Measurements from ENCODE around the gene TARS3.
"Not testable (repeated sequence)": the region's sequence is repeated elsewhere in the genome, so short reads cannot be mapped to it uniquely, and the experiment has no call there.

The TARS3 gene

DNA sequence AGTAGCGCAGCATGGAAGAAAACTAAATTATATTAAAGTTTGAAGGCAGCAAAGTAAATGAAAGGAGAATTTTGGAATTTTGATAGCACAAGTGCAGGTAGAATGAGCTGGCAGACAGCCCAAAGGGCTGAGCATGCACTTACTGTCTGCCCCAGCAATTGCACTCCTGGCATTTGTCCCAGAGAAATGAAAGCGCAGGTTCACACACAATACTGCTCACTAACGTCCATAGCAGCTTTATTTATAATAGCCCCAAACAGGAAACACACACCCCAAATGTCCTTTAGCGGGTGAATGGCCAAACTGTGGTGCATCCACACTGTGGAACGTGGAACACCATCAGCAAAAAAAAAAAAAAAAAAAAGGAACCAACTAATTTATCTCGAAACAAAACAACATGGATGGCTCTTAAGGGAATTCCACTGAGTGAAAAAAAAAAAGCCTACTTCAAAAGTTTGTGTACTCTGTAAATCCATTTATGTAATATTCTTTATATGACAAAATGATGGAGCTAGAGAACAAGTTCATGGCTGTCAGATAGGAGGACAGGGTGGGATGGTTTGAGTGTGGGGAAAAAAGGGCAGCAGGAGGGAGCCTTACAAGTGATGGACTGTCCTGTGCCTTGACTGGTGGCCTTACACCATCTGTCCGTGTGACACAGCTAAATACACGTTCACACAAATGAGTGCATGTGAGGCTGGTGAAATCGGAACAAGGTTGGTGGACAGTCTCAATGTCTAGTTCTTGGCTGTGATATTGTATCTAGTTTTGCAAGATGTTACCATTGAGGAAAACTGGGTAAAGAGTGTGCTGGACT, 66.1 kb downstream of the TARS3 start:
- no peak overlapping the region for H3K4me3 ChIP-seq (ENCODE audit: low read length)
- no peak overlapping the region for H3K56ac ChIP-seq (ENCODE audit: low read length)
- WGBS (ENCODE audit: extremely low coverage, insufficient coverage, low lambda C conversion rate), result no CpG with 5 or more reads among the region's 9 CpGs
- H3K36me3 ChIP-seq (ENCODE audit: control insufficient read depth, insufficient read depth, low read length), result no peaks in the 10 kb centered on the region
- H3K9ac ChIP-seq (ENCODE audit: low read length), result no peak overlapping the region
- H2BK120ac ChIP-seq (ENCODE audit: low read depth, low read length), result no peak overlapping the region
- no peak for DNase-seq
- H3K4me2 ChIP-seq (ENCODE audit: low read length), result no peak overlapping the region
- no peak overlapping the region for H4K5ac ChIP-seq (ENCODE audit: low read length)
- no peak overlapping the region for H3K27ac ChIP-seq (ENCODE audit: low read depth, low read length)
- H3K18ac ChIP-seq (ENCODE audit: low read length), result no peak overlapping the region
- H3K23ac ChIP-seq (ENCODE audit: low read length), result no peak overlapping the region
- no peaks in the 10 kb centered on the region for H3K79me2 ChIP-seq (ENCODE audit: control insufficient read depth, insufficient read depth, low read length)
- H3K27me3 ChIP-seq (ENCODE audit: insufficient read depth, low read length, poor library complexity), result no peaks in the 10 kb centered on the region
- H3K79me1 ChIP-seq (ENCODE audit: low read length), result no peaks in the 10 kb centered on the region
- H3K4ac ChIP-seq (ENCODE audit: low read depth, low read length), result no peak overlapping the region
- H2AK5ac ChIP-seq (ENCODE audit: low read length), result no peak overlapping the region
- no peaks in the 10 kb centered on the region for H3K4me1 ChIP-seq (ENCODE audit: control insufficient read depth, low read depth, low read length)
- no peak overlapping the region for H2BK5ac ChIP-seq (ENCODE audit: low read length)
- no peak overlapping the region for H4K8ac ChIP-seq (ENCODE audit: low read depth, low read length)
- H2BK15ac ChIP-seq (replicated peaks; ENCODE audit: low read depth), result no peak overlapping the region

GRCh38 chr15:101657171-101657570, 67.1 kb downstream of the TARS3 start:
- H3K56ac ChIP-seq (ENCODE audit: low read length), result no peak overlapping the region
- no peaks in the 10 kb centered on the region for H3K4me1 ChIP-seq (ENCODE audit: control insufficient read depth, low read depth, low read length)
- no peak overlapping the region for H3K4ac ChIP-seq (ENCODE audit: low read depth, low read length)
- H2BK120ac ChIP-seq (ENCODE audit: low read depth, low read length), result no peak overlapping the region
- H3K18ac ChIP-seq (ENCODE audit: low read length), result no peak overlapping the region
- H3K4me2 ChIP-seq (ENCODE audit: low read length), result no peak overlapping the region
- H3K9ac ChIP-seq (ENCODE audit: low read length), result no peak overlapping the region
- no peak for DNase-seq
- H3K79me2 ChIP-seq (ENCODE audit: control insufficient read depth, insufficient read depth, low read length), result no peaks in the 10 kb centered on the region
- WGBS (ENCODE audit: extremely low coverage, insufficient coverage, low lambda C conversion rate), result no CpG with 5 or more reads among the region's 10 CpGs
- no peaks in the 10 kb centered on the region for H3K36me3 ChIP-seq (ENCODE audit: control insufficient read depth, insufficient read depth, low read length)
- no peak overlapping the region for H3K4me3 ChIP-seq (ENCODE audit: low read length)
- H3K79me1 ChIP-seq (ENCODE audit: low read length), result no peaks in the 10 kb centered on the region
- no peak overlapping the region for H3K23ac ChIP-seq (ENCODE audit: low read length)
- H2BK15ac ChIP-seq (replicated peaks; ENCODE audit: low read depth), result no peak overlapping the region
- H4K8ac ChIP-seq (ENCODE audit: low read depth, low read length), result no peak overlapping the region
- H2BK5ac ChIP-seq (ENCODE audit: low read length), result no peak overlapping the region
- H4K5ac ChIP-seq (ENCODE audit: low read length), result no peak overlapping the region
- H3K27me3 ChIP-seq (ENCODE audit: insufficient read depth, low read length, poor library complexity), result no peaks in the 10 kb centered on the region
- no peak overlapping the region for H2AK5ac ChIP-seq (ENCODE audit: low read length)
- H3K27ac ChIP-seq (ENCODE audit: low read depth, low read length), result no peak overlapping the region

DNA sequence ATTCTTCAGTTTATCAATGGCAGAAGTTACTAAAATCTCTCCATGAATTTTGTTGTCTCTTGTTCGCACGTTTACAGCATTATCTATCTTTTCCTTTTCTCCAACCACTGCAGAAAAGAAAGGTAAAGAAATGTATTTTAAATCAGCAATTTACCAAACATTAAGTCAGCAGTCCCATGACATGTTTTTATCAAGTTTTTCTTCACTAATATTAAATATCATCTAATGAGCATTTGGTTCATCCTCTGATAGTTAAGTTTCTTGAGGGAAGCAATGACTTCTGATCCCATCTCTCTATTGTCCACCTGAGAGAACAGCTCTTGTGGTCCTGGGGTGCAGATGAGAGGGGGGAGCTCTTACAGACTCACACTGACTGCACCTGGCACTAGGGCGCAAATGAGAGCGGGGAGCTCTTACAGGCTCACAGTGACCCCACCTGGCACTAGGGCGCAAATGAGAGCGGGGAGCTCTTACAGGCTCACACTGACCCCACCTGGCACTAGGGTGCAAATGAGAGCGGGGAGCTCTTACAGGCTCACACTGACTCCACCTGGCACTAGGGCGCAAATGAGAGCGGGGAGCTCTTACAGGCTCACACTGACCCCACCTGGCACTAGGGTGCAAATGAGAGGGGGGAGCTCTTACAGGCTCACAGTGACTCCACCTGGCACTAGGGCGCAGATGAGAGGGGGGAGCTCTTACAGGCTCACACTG, 69.5 kb downstream of the TARS3 start:
- not testable (repeated sequence) for H3K36me3 ChIP-seq (ENCODE audit: control insufficient read depth, insufficient read depth, low read length); H3K79me1 ChIP-seq (ENCODE audit: low read length); H2BK15ac ChIP-seq (replicated peaks; ENCODE audit: low read depth); H3K4me1 ChIP-seq (ENCODE audit: control insufficient read depth, low read depth, low read length); H4K5ac ChIP-seq (ENCODE audit: low read length); H3K4ac ChIP-seq (ENCODE audit: low read depth, low read length); H3K27ac ChIP-seq (ENCODE audit: low read depth, low read length); H2BK120ac ChIP-seq (ENCODE audit: low read depth, low read length); H3K23ac ChIP-seq (ENCODE audit: low read length); H4K8ac ChIP-seq (ENCODE audit: low read depth, low read length); H3K9ac ChIP-seq (ENCODE audit: low read length); H3K4me3 ChIP-seq (ENCODE audit: low read length); H2AK5ac ChIP-seq (ENCODE audit: low read length); H3K27me3 ChIP-seq (ENCODE audit: insufficient read depth, low read length, poor library complexity); H3K4me2 ChIP-seq (ENCODE audit: low read length); H3K56ac ChIP-seq (ENCODE audit: low read length); H3K18ac ChIP-seq (ENCODE audit: low read length); H2BK5ac ChIP-seq (ENCODE audit: low read length)
- peaks cover 10% of the 10 kb centered on the region for H3K79me2 ChIP-seq (ENCODE audit: control insufficient read depth, insufficient read depth, low read length)
- peak; percentile 37 for DNase-seq
- WGBS (ENCODE audit: extremely low coverage, insufficient coverage, low lambda C conversion rate), result no CpG with 5 or more reads among the region's 10 CpGs

- no peak for DNase-seq
- no peak overlapping the region for H2BK120ac ChIP-seq (ENCODE audit: low read depth, low read length)
- H3K9ac ChIP-seq (ENCODE audit: low read length), result no peak overlapping the region
- H2BK15ac ChIP-seq (replicated peaks; ENCODE audit: low read depth), result no peak overlapping the region
- H3K36me3 ChIP-seq (ENCODE audit: control insufficient read depth, insufficient read depth, low read length), result no peaks in the 10 kb centered on the region
- no CpG with 5 or more reads among the region's 8 CpGs for WGBS (ENCODE audit: extremely low coverage, insufficient coverage, low lambda C conversion rate)
- peaks cover 13% of the 10 kb centered on the region for H3K79me2 ChIP-seq (ENCODE audit: control insufficient read depth, insufficient read depth, low read length)
- no peak overlapping the region for H2BK5ac ChIP-seq (ENCODE audit: low read length)
- no peak overlapping the region for H2AK5ac ChIP-seq (ENCODE audit: low read length)
- H3K56ac ChIP-seq (ENCODE audit: low read length), result no peak overlapping the region
- peaks cover 12% of the 10 kb centered on the region for H3K79me1 ChIP-seq (ENCODE audit: low read length)
- no peak overlapping the region for H4K5ac ChIP-seq (ENCODE audit: low read length)
- H3K27ac ChIP-seq (ENCODE audit: low read depth, low read length), result no peak overlapping the region
- H4K8ac ChIP-seq (ENCODE audit: low read depth, low read length), result no peak overlapping the region
- no peak overlapping the region for H3K4me3 ChIP-seq (ENCODE audit: low read length)
- H3K4ac ChIP-seq (ENCODE audit: low read depth, low read length), result no peak overlapping the region
- no peak overlapping the region for H3K23ac ChIP-seq (ENCODE audit: low read length)
- H3K4me1 ChIP-seq (ENCODE audit: control insufficient read depth, low read depth, low read length), result peaks cover 3% of the 10 kb centered on the region
- no peak overlapping the region for H3K4me2 ChIP-seq (ENCODE audit: low read length)
- no peak overlapping the region for H3K18ac ChIP-seq (ENCODE audit: low read length)
- no peaks in the 10 kb centered on the region for H3K27me3 ChIP-seq (ENCODE audit: insufficient read depth, low read length, poor library complexity)
These were observed 70.1 kb downstream of the TARS3 start for GRCh38 chr15:101654171-101654570.

- WGBS (ENCODE audit: extremely low coverage, insufficient coverage, low lambda C conversion rate), result no CpG with 5 or more reads among the region's 42 CpGs
- peak; percentile 56 for DNase-seq
These were observed 71.4 kb downstream of the TARS3 start for GRCh38 chr15:101652786-101653430.

More at GRCh38 chr15:101652786-101653430, 71.4 kb downstream of the TARS3 start:
- peak overlapping the region; percentile 95 for H3K4me2 ChIP-seq (ENCODE audit: low read length)
- H3K56ac ChIP-seq (ENCODE audit: low read length), result peak overlapping the region; percentile 99
- H3K27ac ChIP-seq (ENCODE audit: low read depth, low read length), result peak overlapping the region; percentile 42
- H2BK15ac ChIP-seq (replicated peaks; ENCODE audit: low read depth), result no peak overlapping the region
- no peak overlapping the region for H4K8ac ChIP-seq (ENCODE audit: low read depth, low read length)
- H3K18ac ChIP-seq (ENCODE audit: low read length), result peak overlapping the region; percentile 53
- H3K4me3 ChIP-seq (ENCODE audit: low read length), result peak overlapping the region; percentile 87
- H3K79me1 ChIP-seq (ENCODE audit: low read length), result peaks cover 12% of the 10 kb centered on the region
- H2BK5ac ChIP-seq (ENCODE audit: low read length), result no peak overlapping the region
- no peak overlapping the region for H4K5ac ChIP-seq (ENCODE audit: low read length)
- H2BK120ac ChIP-seq (ENCODE audit: low read depth, low read length), result no peak overlapping the region
- no peak overlapping the region for H3K4ac ChIP-seq (ENCODE audit: low read depth, low read length)
- no peaks in the 10 kb centered on the region for H3K36me3 ChIP-seq (ENCODE audit: control insufficient read depth, insufficient read depth, low read length)
- H3K23ac ChIP-seq (ENCODE audit: low read length), result peak overlapping the region; percentile 15
- H3K27me3 ChIP-seq (ENCODE audit: insufficient read depth, low read length, poor library complexity), result no peaks in the 10 kb centered on the region
- peak overlapping the region; percentile 96 for H3K9ac ChIP-seq (ENCODE audit: low read length)
- no peak overlapping the region for H2AK5ac ChIP-seq (ENCODE audit: low read length)
- peaks cover 13% of the 10 kb centered on the region for H3K79me2 ChIP-seq (ENCODE audit: control insufficient read depth, insufficient read depth, low read length)
- H3K4me1 ChIP-seq (ENCODE audit: control insufficient read depth, low read depth, low read length), result peaks cover 3% of the 10 kb centered on the region
